Hepatocyte (in vitro differentiated cells): ENCODE data around the gene CCAR1. TPM values are rescaled to one million over a fixed set of nuclear protein-coding genes. Genes with fewer than 3 reads are reported as not detected.

Experiments used
- DNase-seq: peaks from one replicate; pipeline ENCODE4 v3.0.0-alpha.2; 2016; ENCODE audit warnings: low spot score
- H2AFZ ChIP-seq: fragments of 200-600 bp; sonication (generic); 2 replicates; pipeline ENCODE4 v1.6.0; 2016; ENCODE audit warnings: antibody characterized with exemption, mild to moderate bottlenecking
- H3K27ac ChIP-seq: fragments of 200-600 bp; sonication (generic); 2 replicates; pipeline ENCODE4 v1.5.1; 2016; ENCODE audit warnings: mild to moderate bottlenecking
- H3K27me3 ChIP-seq: fragments of 200-600 bp; sonication (generic); 2 replicates; pipeline ENCODE4 v1.6.1; 2016
- H3K36me3 ChIP-seq: fragments of 200-600 bp; sonication (generic); replicated peaks from 2 replicates; pipeline ENCODE4 v1.5.1; 2016; ENCODE audit warnings: low read depth; ENCODE audit not compliant: insufficient read depth
- H3K4me1 ChIP-seq: fragments of 200-600 bp; sonication (generic); 2 replicates; pipeline ENCODE4 v1.5.1; 2016; ENCODE audit warnings: mild to moderate bottlenecking, moderate library complexity; ENCODE audit not compliant: insufficient read depth
- H3K4me2 ChIP-seq: fragments of 200-600 bp; sonication (generic); 2 replicates; pipeline ENCODE4 v1.6.0; 2016
- H3K4me3 ChIP-seq: fragments of 200-600 bp; sonication (generic); 2 replicates; pipeline ENCODE4 v1.5.1; 2016; ENCODE audit warnings: mild to moderate bottlenecking
- H3K79me2 ChIP-seq: fragments of 200-600 bp; sonication (generic); 2 replicates; pipeline ENCODE4 v1.6.0; 2017; ENCODE audit warnings: mild to moderate bottlenecking
- H3K9me2 ChIP-seq: fragments of 200-600 bp; sonication (generic); replicated peaks from 2 replicates; pipeline ENCODE4 v1.6.0; 2017; ENCODE audit warnings: mild to moderate bottlenecking; ENCODE audit not compliant: insufficient read depth
- H3K9me3 ChIP-seq: fragments of 200-600 bp; sonication (generic); 2 replicates; pipeline ENCODE4 v1.5.1; 2016; ENCODE audit warnings: low read depth, mild to moderate bottlenecking
- H4K20me1 ChIP-seq: fragments of 200-600 bp; sonication (generic); 2 replicates; pipeline ENCODE4 v1.6.0; 2016; ENCODE audit warnings: mild to moderate bottlenecking; ENCODE audit not compliant: insufficient read depth, poor library complexity, severe bottlenecking
- CTCF ChIP-seq: fragments of 200-600 bp; sonication (generic); IDR thresholded peaks from 2 replicates; pipeline ENCODE4 v1.5.1; 2016; ENCODE audit warnings: antibody characterized with exemption, mild to moderate bottlenecking; ENCODE audit not compliant: poor library complexity
- EZH2 ChIP-seq: fragments of 200-600 bp; sonication (generic); IDR thresholded peaks from 2 replicates; pipeline ENCODE4 v1.6.1; 2016; ENCODE audit warnings: antibody characterized with exemption, mild to moderate bottlenecking, borderline replicate concordance
- EZH2phosphoT487 ChIP-seq: fragments of 200-600 bp; sonication (generic); IDR thresholded peaks from one replicate; pipeline ENCODE4 v1.6.1; 2018; ENCODE audit warnings: antibody characterized with exemption, mild to moderate bottlenecking, low read depth, moderate library complexity; ENCODE audit not compliant: unreplicated experiment, severe bottlenecking
- WGBS: methylation state at CpG from one replicate; pipeline ENCODE4 v1.1.6; 2016; ENCODE audit warnings: low lambda C conversion rate; ENCODE audit errors: missing lambda C conversion rate; 5-methylcytosine and 5-hydroxymethylcytosine counted together
- polyA plus RNA-seq: library from polyadenylated mRNA; unstranded; fragments of >200 nt; fragmentation: Nextera tagmentation; extraction: Ambion mirVana; gene quantifications from 2 replicates; pipeline ENCODE4 v1.2.1, GENCODE V29; 2016
- total RNA-seq: library from RNA; depleted of rRNA; stranded (reverse); fragments of >200 nt; gene quantifications from 2 replicates; pipeline ENCODE4 v1.2.3, GENCODE V29; 2014

The CCAR1 gene
- total and polyA plus RNA-seq, 2 experiments from 2014 or later: 51.3 to 58.9 TPM

- no peak for DNase-seq
- Histone ChIP-seq H3K79me2 (no peaks in the 10 kb centered on the region), H3K4me3 (no peak overlapping the region), H3K36me3 (no peaks in the 10 kb centered on the region), H3K27me3 (no peaks in the 10 kb centered on the region), H2AFZ (no peak overlapping the region), H3K27ac (no peak overlapping the region), H3K9me2 (no peaks in the 10 kb centered on the region), H3K4me1 (no peaks in the 10 kb centered on the region), H3K4me2 (no peak overlapping the region), H3K9me3 (no peaks in the 10 kb centered on the region), H4K20me1 (no peaks in the 10 kb centered on the region)
- no peak for TF ChIP-seq CTCF
- no peak for TF ChIP-seq EZH2phosphoT487
- no peak for TF ChIP-seq EZH2
- 96% methylated on average over 7 of the region's 7 CpGs for WGBS
These were observed 63.4 kb downstream of the CCAR1 start for GRCh38 chr10:68784476-68784875.

DNA sequence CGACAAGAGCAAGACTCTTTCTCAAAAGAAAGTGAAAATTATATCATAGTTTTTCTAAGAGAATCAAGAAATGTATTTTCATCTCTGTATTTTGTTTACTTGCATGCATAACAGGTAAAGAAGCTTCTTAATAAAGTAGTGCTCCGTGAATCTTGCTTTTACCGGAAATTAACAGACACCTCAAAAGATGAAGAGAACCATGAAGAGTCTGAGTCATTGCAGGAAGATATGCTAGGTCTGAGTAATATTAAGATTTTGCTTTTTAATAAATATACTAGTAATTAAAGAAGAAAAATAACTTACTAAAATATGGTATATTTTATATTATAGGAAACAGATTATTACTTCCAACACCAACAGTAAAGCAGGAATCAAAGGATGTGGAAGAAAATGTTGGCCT lies 66.8 kb downstream of the CCAR1 start:
- no peak overlapping the region for H3K4me3 ChIP-seq
- 100% methylated on average over 3 of the region's 3 CpGs for WGBS
- no peak overlapping the region for H3K27ac ChIP-seq
- no peaks in the 10 kb centered on the region for H3K9me3 ChIP-seq
- TF ChIP-seq CTCF: no peak
- no peak for TF ChIP-seq EZH2
- no peak for TF ChIP-seq EZH2phosphoT487
- H3K9me2 ChIP-seq: no peaks in the 10 kb centered on the region
- H2AFZ ChIP-seq: no peak overlapping the region
- H3K4me1 ChIP-seq: no peaks in the 10 kb centered on the region
- H3K27me3 ChIP-seq: no peaks in the 10 kb centered on the region
- no peak for DNase-seq
- H3K4me2 ChIP-seq: no peak overlapping the region
- H3K79me2 ChIP-seq: no peaks in the 10 kb centered on the region
- no peaks in the 10 kb centered on the region for H4K20me1 ChIP-seq
- H3K36me3 ChIP-seq: no peaks in the 10 kb centered on the region

GRCh38 chr10:68790476-68790875 lies 69.4 kb downstream of the CCAR1 start:
- 91% methylated on average over 10 of the region's 10 CpGs for WGBS
- Histone ChIP-seq H3K79me2 (no peaks in the 10 kb centered on the region), H3K27me3 (no peaks in the 10 kb centered on the region), H3K4me3 (no peak overlapping the region), H3K4me2 (no peak overlapping the region), H4K20me1 (no peaks in the 10 kb centered on the region), H3K27ac (no peak overlapping the region), H3K9me3 (no peaks in the 10 kb centered on the region), H2AFZ (no peak overlapping the region), H3K9me2 (no peaks in the 10 kb centered on the region), H3K4me1 (no peaks in the 10 kb centered on the region), H3K36me3 (no peaks in the 10 kb centered on the region)
- DNase-seq: no peak
- TF ChIP-seq EZH2 (no peak), CTCF (no peak), EZH2phosphoT487 (no peak)

- 86% methylated on average over 1 of the region's 1 CpG for WGBS
- Histone ChIP-seq H3K4me1 (no peaks in the 10 kb centered on the region), H3K79me2 (no peaks in the 10 kb centered on the region), H3K27me3 (no peaks in the 10 kb centered on the region), H3K4me2 (no peak overlapping the region), H3K4me3 (no peak overlapping the region), H3K9me2 (no peaks in the 10 kb centered on the region), H3K36me3 (no peaks in the 10 kb centered on the region), H3K9me3 (no peaks in the 10 kb centered on the region), H2AFZ (no peak overlapping the region), H4K20me1 (no peaks in the 10 kb centered on the region), H3K27ac (no peak overlapping the region)
- TF ChIP-seq EZH2phosphoT487 (no peak), EZH2 (no peak), CTCF (peak; percentile 50)
- no peak for DNase-seq
These were observed 71.1 kb downstream of the CCAR1 start for GRCh38 chr10:68792115-68792514.
